NCI-H69 (cell line): ENCODE data around the gene EXOC6B.
A peak's percentile ranks its signal among the peaks of the same experiment; 100 is the strongest.

ENCODE experiments used
- DNase-seq: peaks from one replicate; lab custom pipeline; 2025; lab: John Stamatoyannopoulos, UW

The EXOC6B gene

GRCh38 chr2:72828840-72829507, 3.1 kb upstream of the EXOC6B start:
- DNase-seq, result no peak

- no peak for DNase-seq
Measured at GRCh38 chr2:72827966-72828646, 2.3 kb upstream of the EXOC6B start.

- no peak for DNase-seq
Measured at GRCh38 chr2:72827487-72827886, 1.7 kb upstream of the EXOC6B start.

- no peak for DNase-seq
Measured at GRCh38 chr2:72826156-72826477, 284 bp upstream of the EXOC6B start.

GRCh38 chr2:72824224-72824842, 1.5 kb downstream of the EXOC6B start:
- peak; percentile 20 for DNase-seq

GRCh38 chr2:72822794-72823193, 3.0 kb downstream of the EXOC6B start:
- DNase-seq, result no peak

- DNase-seq, result no peak
Measured at GRCh38 chr2:72821983-72822382, 3.9 kb downstream of the EXOC6B start.

- DNase-seq, result no peak
Measured at GRCh38 chr2:72821118-72821517, 4.7 kb downstream of the EXOC6B start.

- no peak for DNase-seq
Measured at GRCh38 chr2:72819501-72819900, 6.3 kb downstream of the EXOC6B start.

GRCh38 chr2:72815655-72816278, 10.1 kb downstream of the EXOC6B start:
- DNase-seq, result no peak

- no peak for DNase-seq
Measured at GRCh38 chr2:72813841-72814240, 12.0 kb downstream of the EXOC6B start.

GRCh38 chr2:72810165-72810564, 15.7 kb downstream of the EXOC6B start:
- DNase-seq, result no peak

- DNase-seq, result no peak
Measured at GRCh38 chr2:72809095-72809494, 16.7 kb downstream of the EXOC6B start.

- DNase-seq, result no peak
Measured at GRCh38 chr2:72806280-72806945, 19.4 kb downstream of the EXOC6B start.

- DNase-seq, result no peak
Measured at GRCh38 chr2:72803626-72804320, 22.1 kb downstream of the EXOC6B start.

- no peak for DNase-seq
Measured at GRCh38 chr2:72803151-72803550, 22.7 kb downstream of the EXOC6B start.

- DNase-seq, result no peak
Measured at GRCh38 chr2:72800492-72800891, 25.3 kb downstream of the EXOC6B start.

- DNase-seq, result no peak
Measured at GRCh38 chr2:72797740-72798139, 28.1 kb downstream of the EXOC6B start.

- peak; percentile 7 for DNase-seq
Measured at GRCh38 chr2:72796766-72797165, 29.1 kb downstream of the EXOC6B start.

- DNase-seq, result no peak
Measured at GRCh38 chr2:72794572-72794971, 31.3 kb downstream of the EXOC6B start.

GRCh38 chr2:72793798-72794440, 31.9 kb downstream of the EXOC6B start:
- no peak for DNase-seq
